H1 (cell line): ENCODE measurements around the gene TMEM178B. TPM values are rescaled to one million over a fixed set of nuclear protein-coding genes. Genes with fewer than 3 reads are reported as not detected.

Experiments used
- CTCF ChIA-PET: fragments of 300-600 bp; sonication (Branson Sonifier 250); formaldehyde crosslinking; loops from one replicate; lab custom pipeline; 2021; ENCODE audit not compliant: partially characterized antibody; lab: Charles Lee
- POLR2A ChIA-PET: fragments of 300-600 bp; sonication (Branson Sonifier 250); formaldehyde crosslinking; loops from one replicate; lab custom pipeline; 2021; ENCODE audit warnings: inconsistent platforms; ENCODE audit not compliant: partially characterized antibody; lab: Charles Lee
- DNase-seq, 2 experiments: peaks; one replicate each; pipeline versions ENCODE4 v3.0.0 to v3.0.0-alpha.2; 2010 to 2022; ENCODE audit warnings: low spot score in 2 of 2, low read depth in 1 of 2, mixed read lengths in 1 of 2
- FAIRE-seq: peaks from 2 replicates; lab custom pipeline; 2011; peaks lifted over from hg19 to GRCh38; lab: Jason Lieb, UNC
- H2AFZ ChIP-seq: 2 replicates; pipeline ENCODE4 v1.8.1; 2012; ENCODE audit warnings: low read length, inconsistent platforms
- H2AK5ac ChIP-seq: 2 replicates; pipeline ENCODE4 v1.6.1; 2013; ENCODE audit warnings: low read depth, low read length
- H2BK120ac ChIP-seq: replicated peaks from 2 replicates; pipeline ENCODE3; 2013; ENCODE audit warnings: low read depth, low read length, inconsistent platforms
- H2BK12ac ChIP-seq: 2 replicates; pipeline ENCODE4 v1.6.1; 2013; ENCODE audit warnings: low read depth, low read length
- H2BK15ac ChIP-seq: 2 replicates; pipeline ENCODE4 v1.6.1; 2013; ENCODE audit warnings: low read length
- H2BK20ac ChIP-seq: 2 replicates; pipeline ENCODE4 v1.6.1; 2013; ENCODE audit warnings: low read length
- H2BK5ac ChIP-seq: 2 replicates; pipeline ENCODE4 v1.6.1; 2013; ENCODE audit warnings: low read depth, low read length
- H3K14ac ChIP-seq: 2 replicates; pipeline ENCODE4 v1.6.1; 2013; ENCODE audit warnings: inconsistent platforms; ENCODE audit not compliant: insufficient read length
- H3K18ac ChIP-seq: 2 replicates; pipeline ENCODE4 v1.6.1; 2013; ENCODE audit warnings: low read length; ENCODE audit errors: extremely low read depth
- H3K23ac ChIP-seq: 2 replicates; pipeline ENCODE4 v1.6.1; 2013; ENCODE audit warnings: inconsistent platforms; ENCODE audit not compliant: insufficient read length
- H3K23me2 ChIP-seq: 2 replicates; pipeline ENCODE4 v1.6.1; 2013; ENCODE audit warnings: low read depth, low read length
- H3K27ac ChIP-seq: 2 replicates; pipeline ENCODE4 v1.6.1; 2011; ENCODE audit warnings: low read depth, low read length, inconsistent platforms
- H3K27me3 ChIP-seq, 4 experiments: replicated peaks in 1 of 4; 1 replicate in 1 of 4; 2 replicates in 3 of 4; pipeline versions ENCODE4 v1.6.1 to v1.8.1; 2011 to 2013; ENCODE audit warnings: low read length in 3 of 4, mild to moderate bottlenecking in 3 of 4, inconsistent platforms in 2 of 4, mixed read lengths in 2 of 4, moderate library complexity in 1 of 4; ENCODE audit not compliant: control insufficient read depth in 3 of 4, insufficient read depth in 3 of 4; ENCODE audit errors: extremely low read depth in 1 of 4
- H3K36me3 ChIP-seq, 4 experiments: 2 replicates each; pipeline versions ENCODE4 v1.6.1 to v1.8.1; 2011 to 2013; ENCODE audit warnings: mild to moderate bottlenecking in 4 of 4, low read length in 3 of 4, moderate library complexity in 2 of 4, control low read depth in 1 of 4, inconsistent platforms in 1 of 4; ENCODE audit not compliant: insufficient read depth in 4 of 4, control insufficient read depth in 2 of 4
- H3K4ac ChIP-seq: replicated peaks from 2 replicates; pipeline ENCODE3; 2013; ENCODE audit warnings: low read length, low read depth, mixed read lengths, inconsistent platforms; ENCODE audit not compliant: insufficient read length
- H3K4me1 ChIP-seq, 4 experiments: replicated peaks in 1 of 4; 1 replicate in 1 of 4; 2 replicates in 3 of 4; pipeline versions ENCODE4 v1.6.1 to v1.8.1; 2011 to 2013; ENCODE audit warnings: low read length in 3 of 4, inconsistent platforms in 2 of 4, mixed read lengths in 1 of 4; ENCODE audit not compliant: insufficient read depth in 4 of 4, control insufficient read depth in 3 of 4
- H3K4me2 ChIP-seq, 2 experiments: 2 replicates each; pipeline versions ENCODE4 v1.6.1 to v1.8.1; 2011 to 2013; ENCODE audit warnings: low read depth in 2 of 2, low read length in 2 of 2, control low read depth in 1 of 2, inconsistent platforms in 1 of 2, mild to moderate bottlenecking in 1 of 2; ENCODE audit not compliant: insufficient read depth in 1 of 2
- H3K4me3 ChIP-seq, 4 experiments: fragments of 200-600, 300-600 bp in 1 of 4; sonication (generic), shearing (Covaris generic), sonication (Bioruptor Twin) in 1 of 4; 2 replicates each; pipeline versions ENCODE4 v1.5.1 to v1.8.1; 2011 to 2016; ENCODE audit warnings: low read length in 4 of 4, low read depth in 3 of 4, control low read depth in 2 of 4, inconsistent platforms in 2 of 4, mild to moderate bottlenecking in 2 of 4, mixed read lengths in 1 of 4, moderate library complexity in 1 of 4; ENCODE audit not compliant: insufficient read depth in 2 of 4; ENCODE audit errors: extremely low read depth in 1 of 4
- H3K56ac ChIP-seq: replicated peaks from 2 replicates; pipeline ENCODE3; 2013; ENCODE audit warnings: low read depth, mild to moderate bottlenecking, mixed read lengths, low read length, inconsistent platforms; ENCODE audit not compliant: insufficient read length
- H3K79me1 ChIP-seq: 2 replicates; pipeline ENCODE4 v1.6.1; 2013; ENCODE audit warnings: low read depth, low read length, control low read depth
- H3K79me2 ChIP-seq, 2 experiments: 2 replicates each; pipeline versions ENCODE4 v1.6.1 to v1.8.1; 2012 to 2013; ENCODE audit warnings: low read length in 2 of 2, mild to moderate bottlenecking in 2 of 2, inconsistent platforms in 1 of 2; ENCODE audit not compliant: insufficient read depth in 2 of 2, control insufficient read depth in 1 of 2
- H3K9ac ChIP-seq, 4 experiments: replicated peaks in 1 of 4; 1 replicate in 1 of 4; 2 replicates in 3 of 4; pipeline versions ENCODE4 v1.6.1 to v1.8.1; 2011 to 2013; ENCODE audit warnings: low read depth in 3 of 4, low read length in 3 of 4, control low read depth in 2 of 4, mild to moderate bottlenecking in 2 of 4, moderate library complexity in 2 of 4, inconsistent platforms in 1 of 4; ENCODE audit errors: extremely low read depth in 1 of 4
- H3K9me3 ChIP-seq, 2 experiments: 2 replicates each; pipeline versions ENCODE4 v1.6.1 to v1.8.1; 2012 to 2013; ENCODE audit warnings: mild to moderate bottlenecking in 2 of 2, moderate library complexity in 2 of 2, control low read depth in 1 of 2, inconsistent platforms in 1 of 2, low read depth in 1 of 2, low read length in 1 of 2, mixed read lengths in 1 of 2; ENCODE audit not compliant: insufficient read depth in 2 of 2
- H4K20me1 ChIP-seq, 2 experiments: replicated peaks in 1 of 2; 2 replicates each; pipeline versions ENCODE3 to v1.8.1; 2011 to 2013; ENCODE audit warnings: inconsistent platforms in 2 of 2, low read length in 2 of 2, mild to moderate bottlenecking in 1 of 2; ENCODE audit not compliant: insufficient read depth in 2 of 2, control insufficient read depth in 1 of 2
- H4K5ac ChIP-seq: 2 replicates; pipeline ENCODE4 v1.6.1; 2013; ENCODE audit warnings: low read length, low read depth, mixed read lengths, inconsistent platforms; ENCODE audit not compliant: insufficient read length
- H4K8ac ChIP-seq: 2 replicates; pipeline ENCODE4 v1.8.0; 2013; ENCODE audit warnings: mild to moderate bottlenecking, moderate library complexity, low read length, inconsistent platforms; ENCODE audit not compliant: insufficient read depth; ENCODE audit errors: extremely low read depth
- H4K91ac ChIP-seq: replicated peaks from 2 replicates; pipeline ENCODE3; 2013; ENCODE audit warnings: low read length, mixed read lengths, inconsistent platforms; ENCODE audit not compliant: insufficient read length
- CBX5 ChIP-seq: fragments of 300-800, 300-1000 bp; sonication (generic); IDR thresholded peaks from 2 replicates; pipeline ENCODE4 v1.7.1; 2016; ENCODE audit warnings: antibody characterized with exemption, low read length, low read depth
- KDM4A ChIP-seq: IDR thresholded peaks from one replicate; pipeline ENCODE4 v1.7.1; 2012; ENCODE audit warnings: low read depth, mild to moderate bottlenecking, moderate library complexity, low read length, inconsistent platforms; ENCODE audit not compliant: severe bottlenecking
- KDM5A ChIP-seq: fragments of 200-600 bp; IDR thresholded peaks from 2 replicates; pipeline ENCODE4 v1.7.1; 2012; ENCODE audit warnings: mild to moderate bottlenecking, low read length, inconsistent platforms, mixed read lengths
- PHF8 ChIP-seq: fragments of 200-600 bp; sonication (generic); conservative IDR thresholded peaks from 2 replicates; pipeline ENCODE4 v1.7.1; 2012; ENCODE audit warnings: low read depth, mild to moderate bottlenecking, inconsistent platforms, low read length, moderate library complexity
- RBBP5 ChIP-seq: IDR thresholded peaks from 2 replicates; pipeline ENCODE4 v1.7.1; 2012; ENCODE audit warnings: low read depth, mild to moderate bottlenecking, inconsistent platforms, low read length, moderate library complexity, borderline replicate concordance
- RXRA ChIP-seq: IDR thresholded peaks from 2 replicates; pipeline ENCODE4 v1.6.1; 2011; ENCODE audit warnings: low read depth, mild to moderate bottlenecking, low read length, moderate library complexity; ENCODE audit not compliant: insufficient read depth
- SAP30 ChIP-seq: fragments of 300-600 bp; sonication (generic); IDR thresholded peaks from 2 replicates; pipeline ENCODE4 v1.7.1; 2012; ENCODE audit warnings: low read length, moderate library complexity, mild to moderate bottlenecking, inconsistent platforms; ENCODE audit not compliant: insufficient read depth, insufficient replicate concordance
- SP2 ChIP-seq: IDR thresholded peaks from 2 replicates; pipeline ENCODE4 v1.6.1; 2012; ENCODE audit warnings: mild to moderate bottlenecking, low read length, inconsistent platforms
- TCF12 ChIP-seq: IDR thresholded peaks from 2 replicates; pipeline ENCODE4 v1.6.1; 2011; ENCODE audit warnings: low read depth, mild to moderate bottlenecking, low read length
- YY1 ChIP-seq: IDR thresholded peaks from 2 replicates; pipeline ENCODE4 v1.6.1; 2011; ENCODE audit warnings: low read depth, mild to moderate bottlenecking, low read length
- WGBS, 2 experiments: shearing (Covaris generic) in 1 of 2; methylation state at CpG; one replicate each; pipeline versions ENCODE4 v1.1.6 to v1.1.7; 2013 to 2015; ENCODE audit warnings: low lambda C conversion rate in 2 of 2, mixed read lengths in 2 of 2, inconsistent platforms in 1 of 2, low coverage in 1 of 2, missing lambda C conversion rate in 1 of 2; ENCODE audit not compliant: insufficient replicate concordance in 2 of 2, insufficient coverage in 1 of 2, insufficient read length in 1 of 2; ENCODE audit errors: extremely low coverage in 1 of 2, missing lambda C conversion rate in 1 of 2; 5-methylcytosine and 5-hydroxymethylcytosine counted together
- polyA plus RNA-seq, 7 experiments: library from polyadenylated mRNA; depleted of rRNA in 3 of 7; stranded (reverse) in 5 of 7; unstranded in 2 of 7; fragments of >200 nt in 5 of 7; fragments of 200-250 nt in 2 of 7; gene quantifications; 1 replicate in 5 of 7; 2 replicates in 1 of 7; 4 replicates in 1 of 7; pipeline versions ENCODE4 v1.2.1 to v1.2.3, GENCODE V29; 2011 to 2013; ENCODE audit warnings: missing spikeins in 2 of 7, mixed read lengths in 2 of 7
- total RNA-seq: library from RNA; stranded (reverse); fragmentation: NEBNext Ultra II Directional; extraction: Animal tissue kit (Norgen Biotek cat#: 25700); gene quantifications from 2 replicates; pipeline ENCODE4 v1.2.1, GENCODE V29; 2021
- TF ChIP-seq, protein P1 (sequence below): IDR thresholded peaks from 2 replicates; pipeline ENCODE4 v1.6.1; 2012; ENCODE audit warnings: low read length, inconsistent platforms
- TF ChIP-seq, protein P2 (sequence below): IDR thresholded peaks from 2 replicates; pipeline ENCODE4 v1.6.1; 2012; ENCODE audit warnings: inconsistent platforms

Gene TMEM178B
- total and polyA plus RNA-seq, 2 of the 8 experiments (the other 6 are each of a cell fraction or from before 2014, with no cell fraction given), result 5.3 to 18.1 TPM

GRCh38 chr7:141243368-141243767 is 169.5 kb downstream of the TMEM178B start:
- Histone ChIP-seq H3K9ac (no peak overlapping the region), H3K79me1 (no peaks in the 10 kb centered on the region; the same call in 1 of the 2 replicates), H3K14ac (no peak overlapping the region), H4K5ac (no peak overlapping the region), H3K79me2 (peaks cover 0 to 5% of the 10 kb centered on the region in 2 experiments; a peak in 1 of 4 replicates), H2BK5ac (no peak overlapping the region), H4K91ac (no peak overlapping the region), H2BK20ac (no peak overlapping the region), H2BK12ac (no peak overlapping the region), H3K23ac (no peak overlapping the region), H3K27me3 (no peaks in the 10 kb centered on the region), H2AFZ (no peak overlapping the region), H3K18ac (no peak overlapping the region), H2BK120ac (no peak overlapping the region), H3K4me2 (no peak overlapping the region), H3K56ac (no peak overlapping the region), H3K4me1 (peaks cover 5 to 12% (median 9%) of the 10 kb centered on the region in 4 experiments), H3K27ac (no peak overlapping the region), H2BK15ac (no peak overlapping the region), H3K36me3 (no peaks in the 10 kb centered on the region), H4K8ac (no peak overlapping the region), H3K4ac (no peak overlapping the region), H4K20me1 (peaks cover 1 to 2% of the 10 kb centered on the region in 2 experiments), H3K4me3 (no peak overlapping the region), H3K23me2 (no peaks in the 10 kb centered on the region; the same call in 1 of the 2 replicates), H3K9me3 (no peaks in the 10 kb centered on the region), H2AK5ac (no peak overlapping the region)
- POLR2A ChIA-PET, result no interaction called here
- DNase-seq (no peak), FAIRE-seq (no peak)
- WGBS, 2 experiments, result 74% methylated on average over 8 of the region's 8 CpGs; no CpG with 5 or more reads in 1 of the 2 experiments
- CTCF ChIA-PET, result interaction anchor here (0.7 to 1.9 kb wide), 5 partner anchors 9 to 281 kb away, joined by 3 to 8 read pairs (median 3); no protein-coding TSS in a partner anchor
- TF ChIP-seq RBBP5 (no peak), CBX5 (no peak), YY1 (no peak), TCF12 (no peak), PHF8 (no peak), SAP30 (no peak), RXRA (no peak), KDM5A (no peak), SP2 (no peak), KDM4A (no peak)
- TF ChIP-seq, protein P1, sequence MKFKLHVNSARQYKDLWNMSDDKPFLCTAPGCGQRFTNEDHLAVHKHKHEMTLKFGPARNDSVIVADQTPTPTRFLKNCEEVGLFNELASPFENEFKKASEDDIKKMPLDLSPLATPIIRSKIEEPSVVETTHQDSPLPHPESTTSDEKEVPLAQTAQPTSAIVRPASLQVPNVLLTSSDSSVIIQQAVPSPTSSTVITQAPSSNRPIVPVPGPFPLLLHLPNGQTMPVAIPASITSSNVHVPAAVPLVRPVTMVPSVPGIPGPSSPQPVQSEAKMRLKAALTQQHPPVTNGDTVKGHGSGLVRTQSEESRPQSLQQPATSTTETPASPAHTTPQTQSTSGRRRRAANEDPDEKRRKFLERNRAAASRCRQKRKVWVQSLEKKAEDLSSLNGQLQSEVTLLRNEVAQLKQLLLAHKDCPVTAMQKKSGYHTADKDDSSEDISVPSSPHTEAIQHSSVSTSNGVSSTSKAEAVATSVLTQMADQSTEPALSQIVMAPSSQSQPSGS, result no peak
- TF ChIP-seq, protein P2, sequence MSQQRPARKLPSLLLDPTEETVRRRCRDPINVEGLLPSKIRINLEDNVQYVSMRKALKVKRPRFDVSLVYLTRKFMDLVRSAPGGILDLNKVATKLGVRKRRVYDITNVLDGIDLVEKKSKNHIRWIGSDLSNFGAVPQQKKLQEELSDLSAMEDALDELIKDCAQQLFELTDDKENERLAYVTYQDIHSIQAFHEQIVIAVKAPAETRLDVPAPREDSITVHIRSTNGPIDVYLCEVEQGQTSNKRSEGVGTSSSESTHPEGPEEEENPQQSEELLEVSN, result no peak
